WTC11 (cell line): ENCODE measurements around the gene IL1RAPL1. TPM values are rescaled to one million over a fixed set of nuclear protein-coding genes. Genes with fewer than 3 reads are reported as not detected.

Experiments used
- ATAC-seq: fragments of 200-7000 bp; cut with Tn5 transposase; 2 replicates; pipeline ENCODE4 v1.10.0; 2021; ENCODE audit warnings: mild to moderate bottlenecking, moderate library complexity
- CTCF ChIA-PET: fragments of 300-600 bp; sonication (Branson Sonifier 250); formaldehyde crosslinking; loops from one replicate; lab custom pipeline; 2021; ENCODE audit warnings: antibody characterized with exemption; lab: Charles Lee
- POLR2A ChIA-PET: fragments of 350-600 bp; sonication (Branson Sonifier 250); formaldehyde crosslinking; loops from one replicate; lab custom pipeline; 2021; ENCODE audit warnings: antibody characterized with exemption; lab: Charles Lee
- DNase-seq: peaks from one replicate; pipeline ENCODE4 v3.0.0; 2021; ENCODE audit warnings: low spot score
- H3K27ac Mint-ChIP-seq: 2 replicates; pipeline ENCODE4 v1.8.0; 2021; ENCODE audit warnings: mixed read lengths
- H3K27me3 Mint-ChIP-seq: 2 replicates; pipeline ENCODE4 v1.8.0; 2021; ENCODE audit warnings: low read depth, mild to moderate bottlenecking, moderate library complexity, mixed read lengths
- H3K36me3 Mint-ChIP-seq: 2 replicates; pipeline ENCODE4 v1.8.0; 2021; ENCODE audit warnings: mixed read lengths
- H3K4me1 Mint-ChIP-seq: 2 replicates; pipeline ENCODE4 v1.8.0; 2022; ENCODE audit warnings: mixed read lengths
- H3K4me3 Mint-ChIP-seq: 2 replicates; pipeline ENCODE4 v1.8.0; 2021; ENCODE audit warnings: mild to moderate bottlenecking, moderate library complexity, mixed read lengths
- H3K9me3 Mint-ChIP-seq: 2 replicates; pipeline ENCODE4 v1.8.0; 2021; ENCODE audit warnings: mixed read lengths
- AR ChIP-seq: fragments of 250-450 bp; sonication (Bioruptor Pico); IDR thresholded peaks from 2 replicates; pipeline ENCODE4 v1.9.0; 2021; ENCODE audit warnings: mild to moderate bottlenecking
- ARID4B ChIP-seq: sonication (generic); formaldehyde crosslinking; IDR thresholded peaks from 2 replicates; pipeline ENCODE4 v1.8.0; 2023; ENCODE audit warnings: missing genetic modification reagents, mild to moderate bottlenecking, borderline replicate concordance
- CTCF ChIP-seq: fragments of 200-600 bp; IDR thresholded peaks from 2 replicates; pipeline ENCODE4 v1.8.0; 2022; ENCODE audit warnings: antibody characterized with exemption
- ELF4 ChIP-seq: sonication (generic); formaldehyde crosslinking; IDR thresholded peaks from 2 replicates; pipeline ENCODE4 v1.8.1; 2022; ENCODE audit warnings: low read depth, mild to moderate bottlenecking, moderate library complexity, missing genetic modification reagents
- ERG ChIP-seq: fragments of 250-450 bp; sonication (Bioruptor Pico); IDR thresholded peaks from 2 replicates; pipeline ENCODE4 v1.8.0; 2021; ENCODE audit warnings: mild to moderate bottlenecking
- NR3C1 ChIP-seq: sonication (generic); formaldehyde crosslinking; conservative IDR thresholded peaks from 2 replicates; pipeline ENCODE4 v1.8.1; 2023; ENCODE audit warnings: low read depth, mild to moderate bottlenecking, missing genetic modification reagents
- PRRX2 ChIP-seq: fragments of 250-450 bp; sonication (Bioruptor Pico); IDR thresholded peaks from 2 replicates; pipeline ENCODE4 v1.8.0; 2021; ENCODE audit warnings: mild to moderate bottlenecking
- SP1 ChIP-seq: sonication (generic); formaldehyde crosslinking; conservative IDR thresholded peaks from 2 replicates; pipeline ENCODE4 v1.8.1; 2022; ENCODE audit warnings: missing genetic modification reagents
- USF1 ChIP-seq: sonication (generic); formaldehyde crosslinking; IDR thresholded peaks from 2 replicates; pipeline ENCODE4 v1.8.0; 2022; ENCODE audit warnings: mild to moderate bottlenecking, missing genetic modification reagents
- ZBTB43 ChIP-seq: sonication (generic); formaldehyde crosslinking; IDR thresholded peaks from 2 replicates; pipeline ENCODE4 v1.8.1; 2023; ENCODE audit warnings: mild to moderate bottlenecking, missing genetic modification reagents
- ZNF281 ChIP-seq: sonication (generic); formaldehyde crosslinking; IDR thresholded peaks from 2 replicates; pipeline ENCODE4 v1.8.0; 2023; ENCODE audit warnings: mild to moderate bottlenecking, missing genetic modification reagents
- ZNF532 ChIP-seq: fragments of 250-450 bp; sonication (Bioruptor Pico); IDR thresholded peaks from 2 replicates; pipeline ENCODE4 v1.9.0; 2021; ENCODE audit warnings: mild to moderate bottlenecking, borderline replicate concordance
- ZNF671 ChIP-seq: fragments of 250-450 bp; sonication (Bioruptor Pico); IDR thresholded peaks from 2 replicates; pipeline ENCODE4 v1.8.0; 2021; ENCODE audit warnings: mild to moderate bottlenecking
- ZSCAN18 ChIP-seq: fragments of 250-450 bp; sonication (Bioruptor Pico); IDR thresholded peaks from 2 replicates; pipeline ENCODE4 v2.1.2; 2022; ENCODE audit warnings: mild to moderate bottlenecking, moderate library complexity
- total RNA-seq: library from RNA; stranded (reverse); gene quantifications from 3 replicates; pipeline ENCODE4 v1.2.3, GENCODE V29; 2021

Gene IL1RAPL1
- total RNA-seq, 1 experiment from 2014 or later: 0.13 TPM

GRCh38 chrX:29581223-29581622 is 994.0 kb downstream of the IL1RAPL1 start (continued):
- no peak for TF ChIP-seq ARID4B (CRISPR knock-in tag)
- TF ChIP-seq ZSCAN18 (CRISPR knock-in tag): no peak
- TF ChIP-seq, all 79 proteins: peak for 0

GRCh38 chrX:29587107-29587506 is 999.9 kb downstream of the IL1RAPL1 start:
- Mint-ChIP-seq H3K27ac (no peak overlapping the region), H3K4me1 (peaks cover 2% of the 10 kb centered on the region; the same call in 1 of the 2 replicates), H3K36me3 (no peaks in the 10 kb centered on the region), H3K4me3 (no peak overlapping the region), H3K9me3 (no peaks in the 10 kb centered on the region), H3K27me3 (no peaks in the 10 kb centered on the region)
- DNase-seq (no peak), ATAC-seq (no peak)
- POLR2A ChIA-PET: no interaction called here
- CTCF ChIA-PET: no interaction called here
- TF ChIP-seq ELF4 (no peak), ERG (CRISPR knock-in tag) (no peak), USF1 (CRISPR knock-in tag) (no peak), ZNF281 (CRISPR knock-in tag) (no peak), ZNF532 (CRISPR knock-in tag) (no peak), PRRX2 (no peak), NR3C1 (CRISPR knock-in tag) (no peak), ZNF671 (no peak), ZBTB43 (CRISPR knock-in tag) (no peak), AR (CRISPR knock-in tag) (no peak), SP1 (CRISPR knock-in tag) (no peak), CTCF (no peak)
